T-helper 1 cell treated with Interleukin-12 subunit alpha and Interleukin-12 subunit beta and Interleukin-4 antibody, amounts not matched to agents 30 μg/mL and 1 μg/mL, for 36 hours (primary cell): Measurements from ENCODE around the gene DNER.

ENCODE experiments used
- H3K27ac Mint-ChIP-seq: one replicate; pipeline ENCODE4 v1.8.0; 2021; ENCODE audit warnings: mild to moderate bottlenecking, mixed read lengths
- H3K27me3 Mint-ChIP-seq: one replicate; pipeline ENCODE4 v1.8.0; 2021; ENCODE audit warnings: low read depth, mixed read lengths
- H3K36me3 Mint-ChIP-seq: one replicate; pipeline ENCODE4 v1.8.0; 2021; ENCODE audit warnings: low read depth, mixed read lengths
- H3K4me1 Mint-ChIP-seq: one replicate; pipeline ENCODE4 v1.8.0; 2021; ENCODE audit warnings: low read depth, mixed read lengths
- H3K4me3 Mint-ChIP-seq: one replicate; pipeline ENCODE4 v1.8.0; 2021; ENCODE audit warnings: mild to moderate bottlenecking, moderate library complexity, mixed read lengths
- H3K9me3 Mint-ChIP-seq: one replicate; pipeline ENCODE4 v1.8.0; 2021; ENCODE audit warnings: mixed read lengths

The DNER gene

DNA sequence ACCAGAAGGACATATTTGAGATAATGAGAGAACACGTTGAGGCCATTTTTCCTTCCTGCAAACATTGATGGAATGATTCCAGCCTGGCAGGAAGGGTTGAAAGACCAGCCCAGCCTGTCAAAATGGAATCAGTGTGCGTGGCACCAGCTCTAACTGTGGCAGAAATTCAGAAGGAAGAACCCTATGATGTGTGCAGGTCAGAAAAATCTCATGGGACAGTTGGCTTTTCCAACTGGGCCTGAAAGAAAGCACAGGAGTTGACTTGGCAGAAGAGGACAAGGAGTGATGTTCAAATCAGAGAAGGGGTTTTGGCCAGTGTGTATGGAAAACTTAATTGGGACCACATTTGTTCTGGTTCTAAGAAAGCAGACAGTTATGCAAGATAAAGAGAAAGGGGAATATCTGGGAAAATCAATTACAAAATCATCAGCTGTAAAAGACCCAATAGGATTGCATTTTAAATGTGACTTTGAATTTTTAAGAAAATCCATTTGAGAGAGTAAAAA, 250.5 kb downstream of the DNER start:
- Mint-ChIP-seq H3K27me3 (no peaks in the 10 kb centered on the region), H3K27ac (no peak overlapping the region), H3K36me3 (no peaks in the 10 kb centered on the region), H3K4me1 (no peaks in the 10 kb centered on the region), H3K4me3 (no peak overlapping the region), H3K9me3 (no peaks in the 10 kb centered on the region)

- Mint-ChIP-seq H3K36me3 (no peaks in the 10 kb centered on the region), H3K4me1 (no peaks in the 10 kb centered on the region), H3K4me3 (no peak overlapping the region), H3K27me3 (no peaks in the 10 kb centered on the region), H3K27ac (no peak overlapping the region), H3K9me3 (no peaks in the 10 kb centered on the region)
Measured at GRCh38 chr2:229462112-229462511, 252.2 kb downstream of the DNER start.

DNA sequence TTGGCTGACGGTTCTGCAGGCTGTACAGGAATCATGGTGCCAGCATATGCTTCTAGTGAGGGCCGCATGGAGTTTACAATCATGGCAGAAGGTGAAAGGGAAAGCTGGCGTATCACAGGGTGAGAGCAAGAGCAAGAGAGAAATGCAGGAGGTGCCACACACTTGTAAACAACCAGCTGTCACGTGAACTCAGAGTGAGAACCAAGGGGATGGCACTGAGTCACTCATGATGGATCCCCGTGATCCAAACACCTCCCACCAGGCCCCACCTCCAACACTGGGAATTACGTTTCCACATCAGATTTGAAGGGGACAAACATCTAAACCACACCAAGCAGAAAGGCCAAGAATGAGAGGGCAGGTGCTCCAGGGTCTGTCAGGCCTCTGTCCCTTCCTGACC, 258.3 kb downstream of the DNER start:
- no peaks in the 10 kb centered on the region for H3K4me1 Mint-ChIP-seq
- no peaks in the 10 kb centered on the region for H3K36me3 Mint-ChIP-seq
- no peaks in the 10 kb centered on the region for H3K9me3 Mint-ChIP-seq
- H3K27me3 Mint-ChIP-seq: no peaks in the 10 kb centered on the region
- no peak overlapping the region for H3K27ac Mint-ChIP-seq
- H3K4me3 Mint-ChIP-seq: no peak overlapping the region

- Mint-ChIP-seq H3K9me3 (no peaks in the 10 kb centered on the region), H3K27me3 (no peaks in the 10 kb centered on the region), H3K4me1 (no peaks in the 10 kb centered on the region), H3K4me3 (no peak overlapping the region), H3K27ac (no peak overlapping the region), H3K36me3 (no peaks in the 10 kb centered on the region)
Measured at GRCh38 chr2:229454934-229455631, 259.3 kb downstream of the DNER start.

GRCh38 chr2:229453230-229453629, 261.1 kb downstream of the DNER start:
- Mint-ChIP-seq H3K4me1 (no peaks in the 10 kb centered on the region), H3K9me3 (no peaks in the 10 kb centered on the region), H3K36me3 (no peaks in the 10 kb centered on the region), H3K27me3 (no peaks in the 10 kb centered on the region), H3K27ac (no peak overlapping the region), H3K4me3 (no peak overlapping the region)

DNA sequence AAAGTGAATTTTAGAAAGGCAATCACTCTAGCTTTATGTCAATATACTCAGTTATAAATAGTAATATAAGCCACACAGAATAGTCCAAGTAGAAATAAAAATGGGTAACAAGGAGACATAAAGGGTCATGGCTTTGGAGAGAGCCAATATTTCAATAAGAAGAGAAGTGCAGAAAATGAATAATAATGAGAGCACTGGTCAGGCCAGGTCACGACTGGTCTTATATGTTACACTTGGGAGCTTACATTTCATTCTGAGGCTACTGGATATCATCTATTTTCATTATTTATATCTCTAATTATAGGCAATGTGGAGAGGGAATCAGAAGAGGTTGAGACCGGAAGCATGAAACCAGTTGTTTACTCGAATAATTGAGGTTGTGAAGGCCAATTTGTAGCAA, 262.5 kb downstream of the DNER start:
- H3K27me3 Mint-ChIP-seq: no peaks in the 10 kb centered on the region
- no peak overlapping the region for H3K4me3 Mint-ChIP-seq
- no peaks in the 10 kb centered on the region for H3K4me1 Mint-ChIP-seq

GRCh38 chr2:229447227-229447626, 267.1 kb downstream of the DNER start:
- H3K27me3 Mint-ChIP-seq: no peaks in the 10 kb centered on the region
- H3K36me3 Mint-ChIP-seq: no peaks in the 10 kb centered on the region
- H3K4me3 Mint-ChIP-seq: no peak overlapping the region

More for the DNA sequence above, 262.5 kb downstream of the DNER start:
- Mint-ChIP-seq H3K9me3 (no peaks in the 10 kb centered on the region), H3K36me3 (no peaks in the 10 kb centered on the region), H3K27ac (no peak overlapping the region)

GRCh38 chr2:229446350-229446749, 268.0 kb downstream of the DNER start:
- H3K36me3 Mint-ChIP-seq: no peaks in the 10 kb centered on the region
- H3K9me3 Mint-ChIP-seq: no peaks in the 10 kb centered on the region
- H3K27ac Mint-ChIP-seq: no peak overlapping the region
- no peak overlapping the region for H3K4me3 Mint-ChIP-seq
- no peaks in the 10 kb centered on the region for H3K27me3 Mint-ChIP-seq
- no peaks in the 10 kb centered on the region for H3K4me1 Mint-ChIP-seq

More at GRCh38 chr2:229447227-229447626, 267.1 kb downstream of the DNER start:
- Mint-ChIP-seq H3K9me3 (no peaks in the 10 kb centered on the region), H3K27ac (no peak overlapping the region), H3K4me1 (no peaks in the 10 kb centered on the region)

DNA sequence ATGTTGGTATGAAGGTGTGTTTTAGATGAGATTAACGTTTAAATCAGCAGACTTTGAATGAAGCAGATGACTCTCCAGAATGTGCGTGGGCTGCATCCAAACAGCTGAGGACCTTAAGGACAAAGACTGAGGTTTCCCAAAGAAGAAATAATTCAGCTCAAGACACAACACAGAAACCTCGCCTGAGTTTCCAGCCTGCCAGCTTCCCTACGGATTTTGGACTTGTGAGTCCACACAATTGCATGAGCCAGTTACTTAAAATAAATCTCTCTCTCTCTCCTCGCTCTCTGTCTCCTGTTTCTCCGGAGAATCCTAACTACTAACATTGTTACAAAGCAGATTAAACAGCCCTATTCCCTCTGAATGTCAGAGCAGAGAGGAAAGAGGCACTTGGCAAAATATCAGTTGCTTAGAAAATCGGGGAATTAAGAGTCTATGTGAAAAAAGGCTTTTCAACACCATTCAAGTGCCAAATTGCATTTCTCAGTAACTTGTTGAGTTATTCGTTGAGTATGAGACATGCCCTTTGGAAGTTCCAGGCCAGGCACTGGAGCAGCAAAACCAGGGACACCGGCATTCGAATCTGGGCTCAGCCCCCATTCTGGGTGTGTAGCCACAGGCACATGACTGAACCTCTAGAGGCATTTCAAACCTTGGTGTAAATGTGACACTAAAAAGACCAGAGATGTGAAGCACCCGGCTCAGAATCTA, 268.7 kb downstream of the DNER start:
- Mint-ChIP-seq H3K4me3 (no peak overlapping the region), H3K27me3 (no peaks in the 10 kb centered on the region), H3K27ac (no peak overlapping the region), H3K4me1 (no peaks in the 10 kb centered on the region), H3K9me3 (no peaks in the 10 kb centered on the region), H3K36me3 (no peaks in the 10 kb centered on the region)

DNA sequence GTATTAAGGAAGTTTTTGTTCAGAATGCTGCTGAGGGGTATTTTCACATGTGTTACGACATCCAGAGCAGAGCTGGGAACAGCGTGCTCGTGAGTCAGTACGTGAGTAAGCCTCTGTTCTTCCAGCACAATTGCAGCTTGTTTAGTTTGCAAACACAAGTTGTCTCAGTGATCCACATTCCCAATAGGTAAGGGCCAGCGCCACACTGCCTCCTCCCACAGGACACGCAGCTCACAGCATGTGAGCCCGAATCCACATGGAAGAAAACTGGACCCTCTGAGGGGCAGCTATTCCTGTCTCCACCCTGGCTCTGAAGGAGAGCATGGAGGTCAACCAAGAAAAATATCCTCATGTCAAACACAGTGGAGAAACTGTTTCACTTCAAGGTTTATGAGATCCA, 269.3 kb downstream of the DNER start:
- no peaks in the 10 kb centered on the region for H3K27me3 Mint-ChIP-seq
- no peaks in the 10 kb centered on the region for H3K9me3 Mint-ChIP-seq
- no peaks in the 10 kb centered on the region for H3K36me3 Mint-ChIP-seq
- no peak overlapping the region for H3K4me3 Mint-ChIP-seq
- no peaks in the 10 kb centered on the region for H3K4me1 Mint-ChIP-seq
- no peak overlapping the region for H3K27ac Mint-ChIP-seq

DNA sequence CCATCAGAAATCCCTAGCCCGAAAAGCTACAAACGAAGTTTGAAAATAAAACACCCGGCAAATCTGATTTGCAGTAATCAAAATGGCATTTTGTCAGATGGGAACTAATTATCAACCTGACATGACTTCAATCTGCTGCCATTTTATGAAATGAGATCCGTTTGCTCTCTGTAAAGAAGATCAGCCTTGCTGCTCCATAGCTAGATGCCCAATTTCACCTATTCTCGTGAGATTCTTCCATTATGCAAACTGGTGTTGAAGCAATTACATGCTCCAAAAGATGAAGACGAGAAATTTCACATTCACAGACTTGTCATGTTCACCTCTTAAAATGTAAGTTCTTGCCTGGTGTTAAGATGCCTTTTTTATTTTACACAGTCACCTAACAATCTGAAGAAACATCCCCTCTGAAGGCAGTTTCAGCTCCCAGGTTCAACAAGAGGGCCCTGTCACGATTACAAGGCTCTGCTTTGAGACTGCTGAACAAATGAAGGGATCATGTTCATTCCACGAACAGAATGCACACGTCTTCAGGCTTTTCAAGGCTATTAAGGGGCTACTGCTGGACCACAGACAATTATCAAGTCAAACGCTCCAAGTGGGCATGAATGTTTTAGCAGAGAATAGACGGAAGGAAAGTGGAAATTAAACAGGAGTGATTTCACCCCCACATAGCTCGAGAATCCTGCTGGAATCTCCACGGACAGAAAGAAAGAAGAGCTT, 270.6 kb downstream of the DNER start:
- H3K4me3 Mint-ChIP-seq: no peak overlapping the region
- H3K27me3 Mint-ChIP-seq: no peaks in the 10 kb centered on the region
- H3K27ac Mint-ChIP-seq: no peak overlapping the region
- no peaks in the 10 kb centered on the region for H3K4me1 Mint-ChIP-seq
- H3K36me3 Mint-ChIP-seq: no peaks in the 10 kb centered on the region
- H3K9me3 Mint-ChIP-seq: no peaks in the 10 kb centered on the region

DNA sequence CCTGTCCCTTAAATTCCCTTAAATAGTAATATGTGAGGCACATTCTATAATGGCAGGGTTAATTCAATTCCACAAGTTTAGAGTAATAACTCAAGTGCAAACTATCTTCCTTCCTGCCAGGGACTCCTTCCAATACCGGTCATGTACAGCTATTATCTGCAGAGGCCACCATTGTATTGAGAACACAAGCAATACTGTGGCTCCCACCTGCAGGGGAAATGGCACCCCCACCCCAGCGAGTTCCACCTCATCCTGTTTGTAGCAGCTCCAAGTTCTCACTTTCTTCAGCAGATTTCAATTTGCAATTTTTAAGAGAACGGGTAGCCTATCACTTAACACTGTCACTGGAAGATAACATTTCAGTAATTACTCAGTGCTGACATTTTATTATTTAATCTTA, 271.2 kb downstream of the DNER start:
- Mint-ChIP-seq H3K4me1 (no peaks in the 10 kb centered on the region), H3K4me3 (no peak overlapping the region), H3K27ac (no peak overlapping the region), H3K9me3 (no peaks in the 10 kb centered on the region), H3K27me3 (no peaks in the 10 kb centered on the region), H3K36me3 (no peaks in the 10 kb centered on the region)

DNA sequence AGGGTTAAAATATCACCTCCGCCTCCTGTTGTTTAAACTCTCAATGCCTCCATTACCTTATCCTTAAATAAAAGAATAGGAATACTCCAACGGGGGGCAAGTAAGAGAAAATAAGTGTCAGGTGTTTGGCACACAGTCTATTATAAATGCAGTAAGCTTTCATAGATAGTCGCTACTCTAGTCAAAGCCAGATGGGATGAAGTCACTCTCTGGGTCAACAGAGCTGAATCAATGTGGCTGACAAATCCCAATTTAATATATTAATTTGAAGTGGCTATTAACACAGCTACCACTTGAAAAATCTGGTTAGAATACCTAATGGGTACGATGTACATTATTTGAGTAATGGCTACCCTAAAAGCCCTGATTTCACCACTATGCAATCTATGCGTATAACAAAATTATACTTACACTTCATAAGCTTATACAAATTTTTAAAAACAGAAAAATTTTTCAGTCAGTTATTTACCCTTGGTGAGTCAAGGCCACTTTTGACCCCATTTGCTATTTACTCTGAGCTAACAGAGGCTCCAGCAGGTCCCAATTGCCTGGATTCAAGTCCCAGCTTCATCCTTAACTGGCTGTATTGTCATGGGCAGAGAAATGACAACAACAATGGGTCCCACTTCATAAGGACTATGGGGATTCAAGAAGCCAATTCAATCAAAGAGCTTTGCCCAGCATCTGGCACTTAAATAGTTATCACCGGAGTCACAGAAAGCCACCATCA, 275.8 kb downstream of the DNER start:
- H3K9me3 Mint-ChIP-seq: no peaks in the 10 kb centered on the region
- no peaks in the 10 kb centered on the region for H3K36me3 Mint-ChIP-seq
- H3K4me1 Mint-ChIP-seq: no peaks in the 10 kb centered on the region
- H3K27ac Mint-ChIP-seq: no peak overlapping the region
- no peaks in the 10 kb centered on the region for H3K27me3 Mint-ChIP-seq
- no peak overlapping the region for H3K4me3 Mint-ChIP-seq

DNA sequence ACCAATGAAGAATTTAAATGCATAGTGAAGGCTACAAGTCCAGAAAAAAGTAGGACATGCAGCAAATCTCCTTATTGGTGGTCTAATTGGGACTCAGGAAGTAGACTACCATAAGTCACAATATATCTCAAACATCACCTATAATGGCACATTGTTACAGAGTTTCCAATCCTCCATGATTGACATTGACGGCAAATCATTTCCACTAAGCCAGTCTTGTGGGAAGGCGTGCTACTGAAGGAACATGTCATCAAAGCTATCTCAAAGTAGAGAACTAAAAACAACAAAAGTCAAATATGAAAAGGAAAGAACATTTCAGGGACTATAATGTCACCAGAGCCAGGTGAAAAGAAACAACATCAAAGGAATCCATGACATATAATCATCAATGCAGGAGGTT, 276.9 kb downstream of the DNER start:
- Mint-ChIP-seq H3K36me3 (no peaks in the 10 kb centered on the region), H3K27me3 (no peaks in the 10 kb centered on the region)

More for the DNA sequence above, 276.9 kb downstream of the DNER start:
- Mint-ChIP-seq H3K4me3 (no peak overlapping the region), H3K4me1 (no peaks in the 10 kb centered on the region), H3K9me3 (no peaks in the 10 kb centered on the region), H3K27ac (no peak overlapping the region)
